Stimulated activated CD4-positive, alpha-beta T cell treated with anti-CD3 and anti-CD28 coated beads, Interleukin-12 subunit alpha, Interleukin-12 subunit beta, amount 100 ng/mL, for 24 hours (primary cell): ENCODE measurements around the gene BTLA.
"Not testable (repeated sequence)": the region's sequence is repeated elsewhere in the genome, so short reads cannot be mapped to it uniquely, and the experiment has no call there.

Source experiments
- DNase-seq, 2 experiments: peaks; one replicate each; pipeline ENCODE4 v3.0.0-alpha.2; 2020; ENCODE audit warnings: low read depth in 2 of 2

BTLA gene

DNA sequence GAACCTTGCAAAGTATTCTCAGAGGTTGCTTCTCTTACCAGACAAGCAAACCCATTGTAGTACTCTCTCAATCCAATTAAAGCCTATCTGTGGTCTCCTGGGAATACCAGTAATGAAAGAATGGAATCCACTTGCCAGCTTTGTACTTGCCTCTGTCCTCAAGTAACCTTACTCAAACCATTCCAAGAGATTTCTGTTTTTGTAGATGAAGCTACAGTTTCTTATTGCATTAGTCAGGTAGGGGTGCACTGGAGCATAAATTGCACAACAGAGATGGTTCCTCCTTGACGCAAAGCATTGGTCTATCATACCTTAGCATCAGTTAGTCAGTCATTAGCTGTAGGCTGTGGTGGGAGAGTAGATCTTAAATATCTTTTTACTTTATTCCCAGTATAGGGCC lies 52.9 kb downstream of the BTLA start:
- no peak for DNase-seq

GRCh38 chr3:112445839-112446238 lies 53.4 kb downstream of the BTLA start:
- DNase-seq: no peak

- DNase-seq: no peak
These were observed 61.9 kb downstream of the BTLA start for GRCh38 chr3:112437146-112438022.

DNA sequence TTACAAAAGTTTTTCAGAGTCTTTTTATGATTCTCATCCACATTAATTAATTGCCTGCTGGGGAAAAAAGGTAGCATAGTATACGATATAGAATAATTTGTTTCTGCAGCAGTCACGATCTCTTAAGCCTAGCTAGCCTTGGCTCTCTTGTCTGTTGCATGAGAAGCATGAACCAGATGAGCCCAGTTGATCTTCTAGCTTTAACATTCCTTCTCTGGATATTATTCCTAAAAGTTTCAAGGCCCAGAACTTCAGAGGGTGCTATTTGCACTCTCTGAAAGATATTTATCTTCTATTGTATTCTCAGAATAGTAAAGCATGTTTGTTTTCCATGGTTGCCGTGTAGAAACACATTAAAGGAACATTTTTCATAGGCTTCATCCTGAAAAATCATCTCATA lies 69.3 kb downstream of the BTLA start:
- DNase-seq: no peak

GRCh38 chr3:112427123-112427522 lies 72.1 kb downstream of the BTLA start:
- DNase-seq: no peak

- no peak for DNase-seq
These were observed 73.2 kb downstream of the BTLA start for GRCh38 chr3:112425858-112426750.

GRCh38 chr3:112425382-112425781 lies 73.9 kb downstream of the BTLA start:
- no peak for DNase-seq

- no peak for DNase-seq
These were observed 74.9 kb downstream of the BTLA start for GRCh38 chr3:112424394-112424793.

DNA sequence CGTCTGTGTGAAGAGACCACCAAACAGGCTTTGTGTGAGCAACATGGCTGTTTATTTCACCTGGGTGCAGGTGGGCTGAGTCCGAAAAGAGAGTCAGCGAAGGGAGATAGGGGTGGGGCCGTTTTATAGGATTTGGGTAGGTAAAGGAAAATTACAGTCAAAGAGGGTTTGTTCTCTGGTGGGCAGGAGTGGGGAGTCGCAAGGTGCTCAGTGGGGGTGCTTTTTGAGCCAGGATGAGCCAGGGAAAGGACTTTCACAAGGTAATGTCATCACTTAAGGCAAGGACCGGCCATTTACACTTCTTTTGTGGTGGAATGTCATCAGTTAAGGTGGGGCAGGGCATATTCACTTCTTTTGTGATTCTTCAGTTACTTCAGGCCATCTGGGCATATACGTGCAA lies 76.4 kb downstream of the BTLA start:
- not testable (repeated sequence) for DNase-seq

DNA sequence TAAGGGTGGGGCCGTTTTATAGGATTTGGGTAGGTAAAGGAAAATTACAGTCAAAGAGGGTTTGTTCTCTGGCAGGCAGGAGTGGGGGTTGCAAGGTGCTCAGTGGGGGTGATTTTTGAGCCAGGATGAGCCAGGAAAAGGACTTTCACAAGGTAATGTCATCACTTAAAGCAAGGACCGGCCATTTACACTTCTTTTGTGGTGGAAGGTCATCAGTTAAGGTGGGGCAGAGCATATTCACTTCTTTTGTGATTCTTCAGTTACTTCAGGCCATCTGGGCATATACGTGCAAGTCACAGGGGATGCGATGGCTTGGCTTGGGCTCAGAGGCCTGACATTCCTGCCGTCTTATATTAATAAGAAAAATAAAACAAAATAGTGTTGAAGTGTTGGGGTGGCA lies 80.7 kb downstream of the BTLA start:
- DNase-seq: not testable (repeated sequence)

GRCh38 chr3:112417696-112418318 lies 81.5 kb downstream of the BTLA start:
- no peak for DNase-seq

GRCh38 chr3:112416391-112417212 lies 82.7 kb downstream of the BTLA start:
- DNase-seq: no peak

DNA sequence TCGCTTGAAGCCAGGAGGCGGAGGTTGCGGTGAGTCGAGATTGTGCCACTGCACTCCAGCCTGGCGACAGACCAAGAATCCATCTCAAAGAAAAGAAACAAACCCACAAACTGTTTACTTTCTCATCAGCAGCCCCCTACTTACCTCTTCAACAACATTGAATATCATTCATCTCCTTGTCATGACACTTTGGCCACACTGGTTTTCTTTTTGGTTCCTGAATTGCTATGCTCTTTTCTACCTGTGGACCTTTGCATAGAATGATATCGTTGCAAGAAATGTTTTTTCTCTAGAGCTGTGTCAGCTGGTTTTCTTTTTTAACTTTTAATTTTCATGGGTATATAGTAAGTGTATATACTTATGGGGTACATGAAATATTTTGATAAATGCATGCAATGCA lies 83.9 kb downstream of the BTLA start:
- no peak for DNase-seq
